Mesendoderm (in vitro differentiated cells): ENCODE data around the gene TOR4A.

Source experiments
- DNase-seq: peaks from one replicate; pipeline ENCODE4 v3.0.0; 2013
- H2AK5ac ChIP-seq: 2 replicates; pipeline ENCODE4 v1.6.1; 2013; ENCODE audit warnings: low read length, inconsistent platforms
- H2BK120ac ChIP-seq: 2 replicates; pipeline ENCODE4 v1.6.1; 2013; ENCODE audit warnings: low read depth, mild to moderate bottlenecking, low read length, moderate library complexity, mixed read lengths
- H2BK15ac ChIP-seq: replicated peaks from 2 replicates; pipeline ENCODE4 v1.6.1; 2013; ENCODE audit warnings: low read depth, mild to moderate bottlenecking, moderate library complexity
- H2BK5ac ChIP-seq: 2 replicates; pipeline ENCODE4 v1.6.1; 2013; ENCODE audit warnings: low read length, inconsistent platforms
- H3K18ac ChIP-seq: 2 replicates; pipeline ENCODE4 v1.6.1; 2013; ENCODE audit warnings: mild to moderate bottlenecking, low read length, mixed read lengths
- H3K23ac ChIP-seq: one replicate; pipeline ENCODE4 v1.6.1; 2013; ENCODE audit warnings: low read length
- H3K27ac ChIP-seq: 2 replicates; pipeline ENCODE4 v1.5.1; 2013; ENCODE audit warnings: low read depth, mild to moderate bottlenecking, inconsistent platforms, low read length, moderate library complexity
- H3K27me3 ChIP-seq: 2 replicates; pipeline ENCODE4 v1.6.1; 2013; ENCODE audit warnings: low read length, control low read depth, mild to moderate bottlenecking, inconsistent platforms; ENCODE audit not compliant: insufficient read depth, poor library complexity
- H3K36me3 ChIP-seq: 2 replicates; pipeline ENCODE4 v1.6.1; 2013; ENCODE audit warnings: low read length, inconsistent platforms; ENCODE audit not compliant: control insufficient read depth, insufficient read depth
- H3K4ac ChIP-seq: one replicate; pipeline ENCODE4 v1.6.1; 2013; ENCODE audit warnings: low read depth, mild to moderate bottlenecking, low read length, moderate library complexity
- H3K4me1 ChIP-seq: 2 replicates; pipeline ENCODE4 v1.6.1; 2013; ENCODE audit warnings: low read depth, low read length, inconsistent platforms; ENCODE audit not compliant: control insufficient read depth
- H3K4me2 ChIP-seq: 2 replicates; pipeline ENCODE4 v1.6.1; 2013; ENCODE audit warnings: low read length
- H3K4me3 ChIP-seq: 2 replicates; pipeline ENCODE4 v1.5.1; 2013; ENCODE audit warnings: mild to moderate bottlenecking, low read length
- H3K56ac ChIP-seq: one replicate; pipeline ENCODE4 v1.6.1; 2013; ENCODE audit warnings: low read length
- H3K79me1 ChIP-seq: 2 replicates; pipeline ENCODE4 v1.6.1; 2013; ENCODE audit warnings: low read length, inconsistent platforms
- H3K79me2 ChIP-seq: 2 replicates; pipeline ENCODE4 v1.6.1; 2013; ENCODE audit warnings: mild to moderate bottlenecking, low read length; ENCODE audit not compliant: control insufficient read depth, insufficient read depth
- H3K9ac ChIP-seq: 2 replicates; pipeline ENCODE4 v1.6.1; 2013; ENCODE audit warnings: low read length, inconsistent platforms
- H4K5ac ChIP-seq: one replicate; pipeline ENCODE4 v1.6.1; 2013; ENCODE audit warnings: low read length
- H4K8ac ChIP-seq: one replicate; pipeline ENCODE4 v1.6.1; 2013; ENCODE audit warnings: low read depth, mild to moderate bottlenecking, control low read depth, low read length, moderate library complexity
- WGBS: extraction: QIAGEN DNeasy Blood & Tissue Kit; methylation state at CpG from one replicate; pipeline ENCODE4 v1.1.7; 2013; ENCODE audit warnings: low lambda C conversion rate, missing lambda C conversion rate; ENCODE audit not compliant: insufficient coverage; ENCODE audit errors: extremely low coverage; 5-methylcytosine and 5-hydroxymethylcytosine counted together

TOR4A gene

DNA sequence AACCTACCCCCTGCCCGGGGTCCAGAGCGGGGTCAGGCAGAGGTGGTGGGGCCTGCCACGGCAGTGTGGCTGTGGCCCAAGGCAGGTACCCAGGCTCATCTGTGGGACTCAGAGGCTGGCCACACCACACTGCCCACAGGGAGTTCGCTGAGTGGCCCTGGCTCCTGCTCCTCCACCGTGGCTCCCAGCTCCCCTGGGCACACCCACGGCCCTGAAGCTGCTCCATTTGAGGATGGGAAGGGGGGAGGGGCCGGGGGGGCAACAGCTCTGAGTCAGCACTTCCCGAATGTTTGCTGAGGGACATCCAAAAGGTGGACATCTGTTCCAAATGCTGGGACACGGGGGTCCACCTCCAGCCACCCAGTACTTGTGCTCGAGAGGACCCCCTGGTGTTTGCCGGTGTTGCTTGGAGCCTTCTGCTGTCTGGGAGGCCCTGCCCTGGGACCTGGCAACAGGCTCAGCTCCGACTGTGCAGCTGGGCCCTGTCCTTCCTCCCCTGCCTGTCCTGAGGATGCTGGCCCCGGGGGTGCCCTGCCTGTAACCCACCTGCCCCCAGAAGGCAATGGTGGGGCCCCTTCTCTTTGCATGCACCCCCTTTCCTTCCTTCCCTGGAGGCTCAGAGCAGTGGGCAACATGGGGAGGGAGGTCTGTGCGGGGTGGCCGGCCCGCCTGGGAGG is 27.0 kb downstream of the TOR4A start:
- H4K8ac ChIP-seq, result no peak overlapping the region
- no peaks in the 10 kb centered on the region for H3K79me1 ChIP-seq
- no peaks in the 10 kb centered on the region for H3K79me2 ChIP-seq
- no peak overlapping the region for H2AK5ac ChIP-seq
- no peak overlapping the region for H3K27ac ChIP-seq
- H3K27me3 ChIP-seq, result peaks cover 2% of the 10 kb centered on the region
- H2BK5ac ChIP-seq, result no peak overlapping the region
- H3K23ac ChIP-seq, result no peak overlapping the region
- H3K56ac ChIP-seq, result peak overlapping the region; percentile 49
- DNase-seq, result no peak
- no peaks in the 10 kb centered on the region for H3K36me3 ChIP-seq
- no peak overlapping the region for H4K5ac ChIP-seq
- H3K4ac ChIP-seq, result no peak overlapping the region
- H3K18ac ChIP-seq, result no peak overlapping the region
- H3K9ac ChIP-seq, result no peak overlapping the region
- WGBS, result no CpG with 5 or more reads among the region's 16 CpGs
- no peak overlapping the region for H2BK120ac ChIP-seq
- no peak overlapping the region for H2BK15ac ChIP-seq
- H3K4me3 ChIP-seq, result no peak overlapping the region
- no peak overlapping the region for H3K4me2 ChIP-seq
- peaks cover 10% of the 10 kb centered on the region for H3K4me1 ChIP-seq

DNA sequence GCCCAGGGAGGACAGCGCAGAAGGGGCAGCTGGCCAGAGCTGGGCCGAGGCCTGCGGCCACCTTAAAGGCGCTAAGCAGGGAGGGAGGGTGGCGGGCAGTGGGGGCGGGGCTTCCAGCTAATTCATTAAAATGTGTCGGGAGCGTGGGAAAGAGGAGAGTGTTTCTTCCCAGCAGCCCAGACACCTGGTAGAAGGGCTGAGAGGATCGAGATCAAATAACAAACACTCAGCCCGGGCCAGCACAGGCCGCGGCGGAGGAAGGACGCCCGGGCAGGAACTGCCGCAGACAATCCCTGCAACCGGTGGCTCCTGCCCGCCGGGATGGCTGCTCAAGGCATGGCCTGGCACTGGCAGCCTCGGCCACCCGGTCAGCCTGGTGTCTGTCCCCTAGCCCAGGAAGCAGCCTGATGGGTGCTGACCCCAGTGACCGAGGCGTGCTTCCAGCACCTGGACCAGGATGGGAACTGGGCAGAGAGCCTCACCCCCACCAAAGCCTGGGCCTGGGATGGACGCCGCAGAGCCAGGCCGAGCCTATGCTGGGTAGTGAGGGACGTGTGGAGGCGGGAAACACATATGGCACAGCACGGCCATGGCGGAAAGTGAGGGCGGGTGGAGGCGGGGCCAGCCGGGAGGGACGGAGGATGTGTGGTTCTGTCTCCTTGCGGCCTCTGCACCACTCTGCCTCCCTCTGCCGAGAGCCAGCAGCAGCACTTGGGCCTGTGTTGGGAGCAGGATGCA is 27.7 kb downstream of the TOR4A start:
- WGBS, result no CpG with 5 or more reads among the region's 36 CpGs
- peaks cover 8% of the 10 kb centered on the region for H3K4me1 ChIP-seq
- H2BK120ac ChIP-seq, result no peak overlapping the region
- no peak overlapping the region for H2AK5ac ChIP-seq
- no peaks in the 10 kb centered on the region for H3K79me2 ChIP-seq
- no peak overlapping the region for H2BK5ac ChIP-seq
- peak overlapping the region; percentile 49 for H3K9ac ChIP-seq
- H3K36me3 ChIP-seq, result no peaks in the 10 kb centered on the region
- H3K4me3 ChIP-seq, result no peak overlapping the region
- H3K23ac ChIP-seq, result no peak overlapping the region
- H3K27ac ChIP-seq, result no peak overlapping the region
- DNase-seq, result peak; percentile 66
- H4K8ac ChIP-seq, result no peak overlapping the region
- H4K5ac ChIP-seq, result no peak overlapping the region
- H3K27me3 ChIP-seq, result no peaks in the 10 kb centered on the region
- H3K4me2 ChIP-seq, result no peak overlapping the region
- H2BK15ac ChIP-seq, result no peak overlapping the region
- H3K79me1 ChIP-seq, result no peaks in the 10 kb centered on the region
- H3K18ac ChIP-seq, result no peak overlapping the region
- peak overlapping the region; percentile 74 for H3K56ac ChIP-seq
- H3K4ac ChIP-seq, result no peak overlapping the region

DNA sequence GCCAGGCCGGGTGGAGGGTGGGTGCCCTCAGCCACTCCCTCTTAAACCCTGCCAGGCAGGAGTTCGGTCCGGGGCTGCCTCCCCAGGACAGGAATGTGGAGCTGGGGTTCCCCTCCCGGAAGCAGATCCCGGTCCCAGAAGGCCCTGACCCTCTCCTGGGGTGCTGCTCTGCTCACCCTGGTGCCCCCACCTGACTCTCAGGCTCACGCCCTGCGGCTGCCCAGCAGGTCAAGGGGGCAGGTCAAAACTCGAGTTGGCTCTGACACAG is 28.2 kb downstream of the TOR4A start:
- H3K27me3 ChIP-seq, result no peaks in the 10 kb centered on the region
- H3K79me2 ChIP-seq, result no peaks in the 10 kb centered on the region
- no peak overlapping the region for H3K9ac ChIP-seq
- H4K5ac ChIP-seq, result no peak overlapping the region
- H3K4me3 ChIP-seq, result no peak overlapping the region
- no peak overlapping the region for H2BK5ac ChIP-seq
- no peaks in the 10 kb centered on the region for H3K79me1 ChIP-seq
- no peak overlapping the region for H3K27ac ChIP-seq
- no peak overlapping the region for H3K18ac ChIP-seq
- peak overlapping the region; percentile 42 for H3K56ac ChIP-seq
- H3K4me1 ChIP-seq, result peaks cover 8% of the 10 kb centered on the region
- no peaks in the 10 kb centered on the region for H3K36me3 ChIP-seq
- H2BK15ac ChIP-seq, result no peak overlapping the region
- no CpG with 5 or more reads among the region's 8 CpGs for WGBS
- H4K8ac ChIP-seq, result no peak overlapping the region
- H3K23ac ChIP-seq, result no peak overlapping the region
- no peak overlapping the region for H2BK120ac ChIP-seq
- no peak overlapping the region for H3K4me2 ChIP-seq
- DNase-seq, result no peak
- no peak overlapping the region for H2AK5ac ChIP-seq
- no peak overlapping the region for H3K4ac ChIP-seq

DNA sequence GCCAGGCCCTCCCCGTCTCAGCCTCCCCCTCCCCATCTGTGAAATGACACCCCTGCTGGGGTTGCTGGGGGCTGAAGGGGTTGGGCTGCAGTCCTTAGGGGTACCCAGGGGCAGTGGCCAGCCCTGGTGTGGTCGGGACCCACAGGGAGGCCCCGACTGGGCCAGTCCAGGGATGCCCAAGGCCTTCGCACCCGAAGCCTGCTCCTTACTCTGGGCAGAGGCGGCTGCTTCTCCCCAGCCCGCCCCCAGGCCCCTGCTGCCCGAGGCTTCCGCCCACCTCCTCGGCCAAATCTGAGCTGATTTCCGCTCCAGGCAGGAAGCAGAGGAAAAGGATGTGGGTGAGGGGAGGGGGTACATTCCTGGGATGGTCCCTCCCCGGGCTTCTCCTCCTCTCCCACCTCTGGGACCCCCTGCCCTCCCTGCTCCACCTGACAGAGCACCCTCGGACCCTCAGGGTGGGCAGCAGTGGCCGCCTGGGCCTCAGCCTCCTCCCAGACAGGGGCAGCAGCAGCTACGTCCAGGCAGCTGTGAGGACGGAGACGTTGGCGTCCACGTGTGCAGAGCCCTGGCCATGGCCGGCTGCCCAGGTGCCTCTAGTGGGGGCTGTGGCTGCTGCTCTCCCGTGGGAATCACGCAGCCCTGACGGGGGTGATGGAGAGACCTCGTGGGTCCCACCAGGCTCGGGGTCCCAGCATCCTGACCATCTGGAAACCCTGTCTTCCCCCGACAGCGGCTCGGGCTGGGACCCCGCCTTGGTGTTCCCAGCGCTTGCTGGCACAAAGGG is 28.7 kb downstream of the TOR4A start:
- Histone ChIP-seq H3K79me1 (no peaks in the 10 kb centered on the region), H3K4me2 (no peak overlapping the region), H3K18ac (no peak overlapping the region), H2AK5ac (no peak overlapping the region), H3K4me1 (peaks cover 8% of the 10 kb centered on the region), H4K8ac (no peak overlapping the region), H4K5ac (no peak overlapping the region), H3K56ac (peak overlapping the region; percentile 42), H3K4me3 (no peak overlapping the region), H3K79me2 (no peaks in the 10 kb centered on the region), H3K36me3 (no peaks in the 10 kb centered on the region), H2BK15ac (no peak overlapping the region), H3K27ac (no peak overlapping the region), H3K9ac (no peak overlapping the region), H3K27me3 (no peaks in the 10 kb centered on the region), H2BK120ac (no peak overlapping the region), H3K4ac (no peak overlapping the region), H3K23ac (no peak overlapping the region), H2BK5ac (no peak overlapping the region)
- no CpG with 5 or more reads among the region's 30 CpGs for WGBS
- DNase-seq, result no peak

DNA sequence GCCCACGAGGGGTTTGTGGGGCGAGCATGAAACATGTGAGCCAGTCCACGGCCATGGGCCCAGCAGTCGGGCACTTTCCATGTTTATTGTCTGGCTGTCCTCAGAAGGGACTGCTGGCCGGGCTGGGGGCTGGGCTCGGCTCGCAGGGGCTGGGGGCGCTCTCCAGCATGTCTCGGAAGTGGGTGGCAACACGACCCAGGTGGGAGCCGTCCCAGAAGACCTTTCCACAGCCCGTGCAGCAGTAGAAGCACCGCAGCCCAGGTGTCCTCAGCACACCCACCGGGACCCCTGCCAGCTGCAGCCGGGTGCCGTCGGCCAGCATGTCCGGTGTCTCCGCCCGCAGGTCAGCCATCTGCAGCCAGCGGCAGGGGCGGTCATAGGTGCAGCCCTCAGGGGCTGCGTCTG is 29.3 kb downstream of the TOR4A start:
- no peaks in the 10 kb centered on the region for H3K36me3 ChIP-seq
- no peak overlapping the region for H3K4me2 ChIP-seq
- no peak overlapping the region for H2BK120ac ChIP-seq
- H2BK5ac ChIP-seq, result no peak overlapping the region
- no peak overlapping the region for H3K56ac ChIP-seq
- H3K4me3 ChIP-seq, result no peak overlapping the region
- WGBS, result no CpG with 5 or more reads among the region's 23 CpGs
- H2BK15ac ChIP-seq, result no peak overlapping the region
- no peaks in the 10 kb centered on the region for H3K79me1 ChIP-seq
- no peak for DNase-seq
- H3K79me2 ChIP-seq, result no peaks in the 10 kb centered on the region
- no peak overlapping the region for H3K9ac ChIP-seq
- H4K5ac ChIP-seq, result no peak overlapping the region
- no peak overlapping the region for H3K4ac ChIP-seq
- no peak overlapping the region for H3K27ac ChIP-seq
- H3K18ac ChIP-seq, result no peak overlapping the region
- no peak overlapping the region for H4K8ac ChIP-seq
- H3K27me3 ChIP-seq, result no peaks in the 10 kb centered on the region
- H3K23ac ChIP-seq, result no peak overlapping the region
- peaks cover 8% of the 10 kb centered on the region for H3K4me1 ChIP-seq
- no peak overlapping the region for H2AK5ac ChIP-seq
